Retina (tissue), 1 donor: ENCODE data around the gene CD200R1.

ENCODE experiments used
- DNase-seq: peaks from one replicate; pipeline ENCODE4 v3.0.0-alpha.2; 2016

CD200R1 gene, protein sequence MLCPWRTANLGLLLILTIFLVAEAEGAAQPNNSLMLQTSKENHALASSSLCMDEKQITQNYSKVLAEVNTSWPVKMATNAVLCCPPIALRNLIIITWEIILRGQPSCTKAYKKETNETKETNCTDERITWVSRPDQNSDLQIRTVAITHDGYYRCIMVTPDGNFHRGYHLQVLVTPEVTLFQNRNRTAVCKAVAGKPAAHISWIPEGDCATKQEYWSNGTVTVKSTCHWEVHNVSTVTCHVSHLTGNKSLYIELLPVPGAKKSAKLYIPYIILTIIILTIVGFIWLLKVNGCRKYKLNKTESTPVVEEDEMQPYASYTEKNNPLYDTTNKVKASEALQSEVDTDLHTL

DNA sequence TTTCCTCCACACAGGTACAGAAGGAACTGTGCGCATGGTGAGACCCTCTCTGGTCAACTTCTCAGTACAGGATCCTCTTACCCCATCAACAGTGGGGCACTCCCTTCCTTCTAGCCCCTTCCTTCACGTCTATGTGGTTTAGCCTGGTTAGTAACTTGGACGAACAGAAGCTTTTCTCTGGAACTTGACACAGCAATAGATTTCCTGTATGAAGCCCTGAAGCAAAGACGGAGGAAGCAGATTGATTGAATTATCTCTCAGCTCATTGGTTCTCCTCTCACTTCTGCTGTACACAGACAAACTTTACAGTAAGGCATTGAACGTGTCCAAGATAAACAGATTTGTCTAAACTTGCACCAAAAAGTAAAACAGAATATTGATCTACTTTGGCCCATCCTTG, at the start of gene CD200R1:
Gene CD200R1 (minus strand): TSS at position 210 of the 400 bp plus-strand sequence. CDS start 246 bp downstream, outside the sequence.
- no peak for DNase-seq

DNA sequence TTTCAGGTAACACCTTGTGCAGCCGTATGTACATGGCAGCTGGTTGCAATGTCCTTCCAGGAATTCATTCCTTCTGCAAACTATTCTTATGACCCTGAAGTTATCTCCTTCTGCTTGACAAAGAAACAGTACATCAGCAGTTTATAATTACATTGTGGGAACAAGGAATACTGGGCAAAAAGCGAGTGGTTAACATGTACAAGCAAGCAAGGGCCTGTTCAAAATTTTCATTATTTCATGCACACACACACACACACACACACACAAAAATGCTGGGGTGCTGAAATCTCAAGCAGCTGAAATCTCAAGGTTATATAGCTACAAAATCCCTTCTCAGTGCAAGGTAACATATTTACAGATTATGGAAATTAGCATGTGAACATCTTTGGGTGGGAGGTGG, 46.6 kb upstream of the CD200R1 start:
- no peak for DNase-seq

DNA sequence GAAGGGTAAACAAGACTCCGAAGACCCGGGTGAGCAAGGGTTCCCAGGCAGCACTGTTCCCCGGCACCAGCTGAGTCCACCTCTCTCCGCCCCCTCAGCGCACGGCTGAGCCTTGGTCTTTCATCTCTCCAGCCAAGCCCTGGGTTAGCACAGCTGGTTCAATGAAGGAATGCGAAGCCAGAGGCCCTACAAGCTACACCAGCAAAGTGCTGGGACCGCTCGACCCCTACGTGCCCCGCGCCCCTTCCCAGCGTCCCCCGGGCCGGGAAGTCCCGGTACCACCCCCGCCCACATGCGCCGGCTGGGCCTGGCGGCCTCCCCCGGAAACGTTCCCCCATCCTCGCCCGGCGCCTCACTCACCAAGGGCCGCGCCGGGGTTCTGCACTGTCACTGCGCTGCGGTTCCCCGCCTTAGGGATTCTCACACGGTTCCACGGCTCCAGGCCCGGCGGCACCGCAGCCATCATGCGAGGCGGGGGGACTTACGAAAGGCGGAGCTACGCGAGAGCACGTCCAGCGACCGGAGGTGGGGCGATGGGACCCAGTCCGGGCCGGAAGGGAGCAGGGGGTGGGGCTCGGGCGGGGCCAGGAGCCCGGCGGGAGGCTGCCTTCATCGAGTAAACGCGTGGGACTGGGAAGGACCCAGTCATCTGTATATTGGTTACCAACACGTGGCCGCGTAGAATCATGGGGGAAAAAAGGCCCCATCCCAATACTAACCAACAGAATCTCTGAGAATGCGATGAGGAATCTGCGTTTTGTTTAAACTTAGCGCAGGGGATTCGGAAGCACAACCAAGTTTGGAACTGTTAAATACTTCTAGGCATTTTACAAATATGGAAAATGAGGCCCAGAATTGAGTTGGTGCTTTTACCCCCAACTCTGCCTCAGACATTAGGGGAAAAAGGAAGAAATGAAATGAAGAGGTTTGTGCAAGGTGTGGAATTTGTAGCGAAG, 44.6 kb upstream of the CD200R1 start:
- peak; percentile 91 for DNase-seq

DNA sequence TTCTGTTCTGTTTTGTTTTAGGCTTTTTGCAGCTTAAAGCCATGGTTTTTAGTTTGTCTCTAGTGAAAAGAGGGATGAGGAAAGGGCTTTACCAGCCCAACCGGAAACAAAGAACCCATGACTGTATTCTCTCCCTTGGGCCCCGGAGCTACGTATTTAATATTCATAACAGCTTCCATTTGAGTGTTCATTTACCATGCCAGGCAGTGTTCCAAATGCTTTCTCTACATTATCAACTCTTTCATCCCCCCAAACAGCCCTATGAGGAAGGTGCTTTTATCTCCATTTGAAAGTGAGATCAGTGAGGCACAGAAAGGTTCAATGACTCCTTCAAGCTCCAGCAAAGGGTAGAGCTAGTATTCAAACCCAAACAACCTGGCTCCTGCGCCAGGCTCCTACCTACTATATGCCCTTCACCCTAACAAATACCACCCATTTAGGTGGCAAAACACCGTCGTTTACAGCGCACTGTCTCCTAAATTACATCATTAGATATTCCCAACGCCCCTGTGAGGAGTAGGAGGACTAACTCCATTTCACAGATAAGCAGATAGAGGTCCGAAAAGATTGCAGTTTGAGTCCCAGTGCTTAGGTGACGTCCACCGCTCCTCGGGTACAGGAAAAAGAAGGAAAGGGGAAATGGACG, 43.8 kb upstream of the CD200R1 start:
- DNase-seq = no peak

DNA sequence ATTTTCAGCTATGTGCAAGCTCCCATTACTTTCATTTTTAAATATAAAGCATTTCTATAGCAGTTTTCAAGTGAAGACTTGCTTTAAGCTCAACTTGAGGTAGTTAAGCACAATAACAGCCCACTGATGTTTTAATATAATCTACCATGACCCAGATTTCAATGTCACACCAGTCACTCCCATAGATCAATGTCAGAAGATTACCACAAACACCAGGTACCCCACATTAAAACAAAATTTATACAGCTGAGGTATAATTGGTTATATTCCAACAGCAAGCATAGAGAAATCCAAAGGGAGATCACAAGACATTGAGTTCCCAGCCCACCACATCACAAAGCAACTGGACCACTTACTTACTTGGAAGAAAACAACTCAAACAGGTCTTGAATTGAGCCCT, 38.7 kb upstream of the CD200R1 start:
- DNase-seq = no peak

DNA sequence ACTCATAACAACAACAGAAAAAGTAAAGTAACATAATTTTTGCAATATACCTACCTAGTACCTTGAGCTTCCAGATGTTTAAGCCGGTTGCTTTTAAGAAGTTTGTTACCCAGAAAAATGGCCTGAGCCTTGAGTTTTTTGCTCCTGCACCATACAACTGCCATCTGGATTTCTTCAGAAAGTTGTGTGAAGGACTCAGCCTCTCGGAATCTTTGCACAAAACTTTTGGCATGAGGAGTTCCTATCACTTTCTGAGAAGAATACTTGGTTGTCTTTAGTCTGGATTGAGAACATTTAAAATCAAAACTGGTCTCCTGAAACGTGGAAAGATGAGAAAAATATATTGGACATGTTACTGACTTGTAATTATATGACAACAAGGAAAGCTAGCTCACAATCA, 33.2 kb upstream of the CD200R1 start:
- DNase-seq = no peak

DNA sequence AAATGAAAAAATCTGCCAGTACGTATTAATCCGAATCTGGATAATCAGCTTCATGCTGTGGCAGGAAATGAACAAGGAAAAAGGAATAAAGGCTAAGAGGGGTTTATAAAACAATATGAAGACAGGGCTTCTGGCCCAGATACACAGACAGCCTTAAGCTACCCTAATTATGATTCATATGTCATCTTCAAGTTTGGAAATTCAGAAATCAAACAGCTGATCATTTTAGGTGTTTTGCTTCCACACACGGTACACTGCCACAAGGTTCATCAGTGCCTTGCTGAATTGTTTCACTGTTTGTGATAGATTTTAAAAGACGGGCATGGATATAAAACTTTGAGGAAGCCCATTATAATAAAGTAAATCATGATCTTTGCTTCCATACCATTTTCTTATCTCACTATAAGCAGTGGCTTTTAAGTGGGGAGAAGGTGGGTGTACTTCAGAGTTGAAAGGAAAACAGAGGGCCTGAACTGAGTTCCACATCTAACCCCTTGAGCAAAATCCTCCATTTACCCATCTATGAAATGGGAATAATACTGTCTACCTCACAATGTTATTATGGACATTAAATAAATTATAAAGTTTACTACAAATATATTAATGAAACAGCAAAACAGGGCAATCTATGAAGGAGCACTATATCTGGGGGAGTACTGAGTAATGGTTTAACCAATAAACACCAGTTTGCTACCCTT, 31.6 kb upstream of the CD200R1 start:
- no peak for DNase-seq

DNA sequence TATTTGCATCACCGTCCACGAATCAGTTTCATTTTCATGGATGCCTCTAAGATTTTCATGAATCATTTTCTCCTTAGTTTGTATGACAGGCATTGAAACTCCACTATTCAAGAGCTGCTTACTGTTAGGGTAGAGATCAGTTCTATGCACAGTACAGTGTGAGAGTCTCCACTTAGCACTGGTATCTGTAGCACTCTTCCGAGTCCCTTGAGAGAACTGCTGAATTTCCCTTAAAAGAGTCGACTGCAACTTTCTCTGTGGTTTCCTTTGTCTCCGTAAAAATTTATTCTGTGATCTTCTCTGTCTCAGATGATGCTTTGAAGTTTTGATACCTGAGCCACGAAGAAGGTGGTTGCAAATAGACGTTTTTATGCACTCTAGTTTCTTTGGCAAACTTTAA, 30.7 kb upstream of the CD200R1 start:
- DNase-seq = no peak

DNA sequence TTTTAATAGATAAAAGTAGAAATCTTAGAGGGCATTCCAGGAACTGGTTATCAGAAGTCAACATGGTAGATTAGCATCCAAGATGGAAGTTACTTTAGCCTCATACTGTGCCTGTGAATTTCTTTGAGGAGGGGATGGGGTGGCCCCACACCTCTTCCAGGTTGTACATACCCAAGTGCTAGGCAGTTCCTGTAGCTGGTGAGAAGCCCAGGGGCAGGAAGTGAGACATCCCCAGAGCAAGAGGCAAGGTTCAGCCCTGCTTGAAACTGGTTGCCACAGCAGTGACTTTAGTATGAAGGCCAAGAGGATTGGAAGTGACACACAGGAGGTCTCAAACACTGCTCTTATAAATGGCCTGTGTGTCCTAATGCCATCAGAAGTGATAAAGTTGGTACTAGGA, 27.8 kb upstream of the CD200R1 start:
- DNase-seq = no peak

DNA sequence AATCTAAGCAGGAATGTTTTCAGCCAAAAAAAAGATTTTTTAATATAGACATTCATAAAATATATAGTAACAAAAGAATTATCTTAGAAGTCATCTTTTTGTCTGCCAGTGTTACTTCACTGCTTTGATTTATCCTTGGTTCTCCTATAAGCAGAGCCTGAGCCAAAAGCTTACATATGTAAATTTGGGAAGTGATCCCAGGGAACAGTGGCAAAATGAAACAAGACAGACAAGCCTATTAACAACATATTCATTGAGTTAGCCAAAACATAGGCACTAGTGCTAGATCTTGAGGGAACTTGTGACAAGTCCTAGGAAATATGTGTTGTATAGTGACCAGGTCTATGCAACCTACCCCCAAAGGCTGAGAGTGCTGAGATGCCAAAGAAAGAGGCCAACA, 27.1 kb upstream of the CD200R1 start:
- no peak for DNase-seq

DNA sequence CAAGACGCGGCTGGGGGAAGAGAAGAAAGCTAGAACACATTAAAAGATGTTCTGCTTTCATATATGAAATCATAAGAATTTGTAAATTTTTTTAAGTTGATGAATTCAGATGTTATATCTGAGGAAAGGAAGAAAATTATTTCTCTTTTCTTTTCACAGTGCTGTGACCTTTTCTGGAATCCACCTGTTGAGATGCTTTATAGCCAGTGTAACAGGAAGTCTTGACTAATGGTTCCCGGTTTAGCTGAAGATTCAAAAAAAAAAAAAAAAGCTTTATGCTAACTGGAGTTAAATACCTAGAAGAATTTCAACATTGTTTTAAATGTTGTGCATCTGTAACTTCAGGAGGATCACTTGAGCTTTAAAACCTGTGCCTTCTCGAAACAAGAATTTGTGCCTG, 25.8 kb upstream of the CD200R1 start:
- no peak for DNase-seq

DNA sequence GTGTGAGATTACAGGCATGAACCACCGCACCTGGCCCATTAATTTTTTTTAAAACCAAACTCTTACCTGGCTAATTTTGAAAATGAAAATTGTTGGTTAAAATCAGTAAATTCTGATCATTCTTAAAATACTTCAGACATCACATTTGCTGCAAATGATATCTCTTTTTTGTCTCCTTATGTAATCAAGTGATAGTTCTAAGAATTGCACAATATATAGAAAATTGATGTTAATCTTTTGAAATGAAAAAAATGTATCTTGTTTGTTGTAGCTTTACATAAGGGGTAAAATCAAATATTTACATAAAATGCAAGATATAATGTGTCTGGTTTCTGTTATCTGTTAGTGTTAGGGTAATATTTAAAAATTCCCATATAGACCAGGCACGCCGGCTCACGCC, 20.9 kb upstream of the CD200R1 start:
- DNase-seq = no peak

DNA sequence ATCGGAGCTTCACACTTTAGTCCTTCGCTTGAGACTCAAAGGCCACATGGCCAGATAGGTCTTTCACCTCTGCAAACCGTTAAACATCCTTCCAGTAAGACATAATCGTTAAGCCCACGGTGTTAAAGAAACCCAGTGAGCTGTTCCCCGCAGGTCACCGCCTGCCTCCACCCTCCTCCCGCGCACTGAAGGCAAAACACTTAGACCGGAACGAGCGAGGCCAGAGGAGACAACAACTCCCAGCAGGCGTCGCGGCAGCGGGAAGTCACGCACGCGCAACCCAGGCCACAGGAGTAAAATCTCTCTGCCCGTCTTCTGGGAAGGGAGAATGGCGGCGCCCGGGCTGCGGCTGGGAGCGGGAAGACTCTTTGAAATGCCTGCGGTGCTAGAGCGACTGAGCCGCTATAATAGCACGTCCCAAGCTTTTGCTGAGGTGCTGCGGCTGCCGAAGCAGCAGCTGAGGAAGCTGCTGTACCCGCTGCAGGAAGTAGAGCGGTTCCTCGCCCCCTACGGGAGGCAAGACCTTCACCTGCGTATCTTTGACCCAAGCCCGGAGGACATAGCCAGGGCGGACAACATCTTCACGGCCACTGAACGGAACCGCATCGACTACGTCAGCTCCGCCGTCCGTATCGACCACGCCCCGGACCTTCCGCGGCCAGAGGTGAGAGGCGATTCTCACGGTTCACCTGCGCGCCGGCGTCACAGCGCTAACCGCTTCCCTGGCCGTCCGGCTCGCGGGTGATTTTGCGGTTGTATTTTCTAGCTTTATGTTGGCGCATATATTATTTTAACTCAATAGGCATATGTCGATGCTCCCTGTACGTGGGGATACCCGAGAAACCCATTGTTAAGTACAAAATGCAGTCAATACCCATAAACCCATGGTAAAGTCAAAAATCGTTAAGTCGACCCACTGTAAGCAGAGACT, 16.0 kb upstream of the CD200R1 start, which contains the start of gene GTPBP8:
Gene GTPBP8 (plus strand): TSS at position 313 of the 931 bp plus-strand sequence. CDS start 16 bp downstream, at position 329.
- DNase-seq = peak; percentile 95

DNA sequence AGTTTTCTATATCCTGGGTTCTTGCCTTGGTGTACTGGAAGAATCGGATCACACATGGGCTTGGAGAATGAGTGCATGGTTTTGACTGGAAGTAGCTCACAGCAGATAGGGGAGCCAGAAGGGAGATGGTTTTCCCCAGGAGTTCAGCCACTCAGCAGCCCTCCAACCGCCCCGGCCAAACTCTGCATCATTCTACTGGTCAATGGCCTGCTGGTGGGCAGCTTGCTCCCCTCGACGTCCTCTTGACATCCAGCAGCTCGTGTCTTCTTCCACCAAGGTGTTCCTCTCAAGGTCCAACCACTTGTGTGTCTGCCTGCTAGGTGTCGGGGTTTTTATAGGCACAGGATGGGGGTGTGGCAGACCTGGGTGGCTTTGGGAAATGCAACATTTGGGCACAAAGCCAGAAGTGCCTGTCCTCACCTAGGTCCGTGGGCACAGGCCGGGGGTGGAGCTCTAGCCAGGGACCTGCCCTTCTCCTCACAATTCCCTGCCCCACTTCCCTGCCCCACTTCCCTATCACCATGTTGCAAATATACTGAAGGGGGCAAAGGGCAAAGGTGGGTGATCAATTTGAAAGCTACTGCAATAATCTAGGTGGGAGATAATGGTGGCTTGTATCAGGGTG, 12.9 kb upstream of the CD200R1 start:
- no peak for DNase-seq

DNA sequence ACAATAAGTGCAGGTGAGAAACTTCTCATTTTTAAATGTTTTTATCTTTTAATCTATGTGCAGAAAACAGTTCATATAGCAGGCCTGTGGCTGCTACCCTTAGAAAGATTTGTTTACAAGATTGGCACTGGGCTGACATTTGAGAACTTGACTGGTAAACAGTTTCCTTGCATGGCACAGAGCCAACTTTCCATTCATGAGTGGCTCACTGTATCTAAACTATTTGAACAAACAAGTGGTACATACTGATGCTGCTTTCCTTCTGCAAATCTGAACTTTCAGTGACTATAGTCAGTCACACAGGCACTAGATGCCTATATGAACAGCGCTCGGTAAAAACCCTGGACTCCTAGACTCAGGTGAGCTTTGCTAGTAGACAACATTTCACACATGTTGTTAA, 9.6 kb upstream of the CD200R1 start:
- no peak for DNase-seq

DNA sequence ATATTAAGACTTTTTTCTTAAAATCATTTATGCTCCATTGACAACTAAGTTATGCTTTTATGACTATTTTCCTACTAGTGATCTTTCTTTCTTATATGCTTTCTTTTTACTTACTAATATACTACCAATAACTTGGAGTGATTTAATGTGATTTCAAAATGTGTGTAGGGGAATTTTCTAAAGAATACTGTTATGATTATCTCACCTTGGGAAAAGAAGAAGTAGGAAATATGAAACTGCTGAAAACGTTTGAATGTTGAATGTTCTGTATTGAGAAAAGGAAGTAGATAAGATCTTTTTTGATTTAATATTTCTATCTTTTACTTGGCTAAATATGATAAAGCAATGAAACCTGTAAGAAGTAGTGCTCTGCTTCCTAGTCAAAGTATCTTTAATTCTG, 7.8 kb upstream of the CD200R1 start:
- no peak for DNase-seq

DNA sequence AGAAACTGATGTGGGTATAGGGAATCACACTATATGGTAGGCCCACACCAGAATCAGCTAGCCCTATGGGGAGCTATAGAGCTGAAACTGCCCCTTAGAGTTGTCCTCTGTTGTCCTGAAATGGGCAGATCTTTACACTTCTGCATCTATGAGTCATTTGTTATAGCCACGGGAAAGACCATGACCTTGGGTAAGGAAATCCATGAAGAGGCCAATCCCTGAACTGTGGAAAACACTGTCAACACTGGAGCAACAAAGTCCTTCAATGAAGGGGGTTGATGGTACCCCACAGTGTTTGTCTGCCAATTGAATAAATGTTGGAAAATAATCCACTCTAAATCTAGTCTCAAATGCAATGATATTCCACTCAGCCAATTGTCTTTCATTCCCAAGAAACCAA, 5.2 kb upstream of the CD200R1 start:
- no peak for DNase-seq

DNA sequence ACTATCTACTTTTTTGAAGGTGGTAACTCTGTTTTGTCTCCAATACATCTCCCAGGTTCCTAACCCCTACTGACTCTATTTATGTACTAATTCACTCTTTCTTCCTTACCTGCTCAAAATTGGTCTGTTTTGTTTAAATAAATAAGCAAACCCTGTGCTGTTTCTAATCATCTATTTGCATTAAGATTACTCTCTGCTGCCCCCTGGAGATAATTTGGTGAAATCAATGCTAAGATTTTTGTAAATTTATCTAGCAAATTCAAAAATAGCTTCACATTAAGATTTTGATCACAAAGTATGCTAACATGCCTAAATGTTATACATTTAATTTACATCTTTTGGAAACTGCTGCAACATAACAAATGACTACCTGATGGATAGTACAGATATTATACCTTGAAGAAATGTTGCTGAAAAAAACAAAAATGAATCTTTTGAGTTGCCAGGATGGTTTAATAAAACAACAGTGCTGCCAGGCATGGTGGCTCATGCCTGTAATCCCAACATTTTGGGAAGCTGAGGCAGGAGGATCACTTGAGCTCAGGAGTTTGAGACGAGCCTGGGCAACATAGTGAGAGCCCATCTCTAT, 4.4 kb upstream of the CD200R1 start:
- peak; percentile 35 for DNase-seq

DNA sequence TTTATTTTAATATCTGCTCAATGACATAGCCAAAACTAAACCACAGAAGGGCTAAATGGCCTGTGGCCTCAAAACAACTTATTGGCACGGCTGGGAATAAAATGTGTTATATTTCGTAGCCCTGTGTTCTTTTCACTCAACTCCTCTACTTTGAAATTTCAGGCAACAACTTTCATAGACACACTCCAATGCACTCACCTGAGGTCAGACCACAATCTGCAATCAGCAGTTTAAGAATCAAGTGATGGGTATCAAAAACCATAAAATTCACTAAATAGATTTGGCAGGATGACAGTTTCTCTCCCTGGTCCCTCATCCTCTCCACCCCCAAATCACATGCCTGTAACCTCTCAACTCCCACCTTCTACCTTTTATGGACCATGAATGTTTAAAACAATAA, 2.0 kb upstream of the CD200R1 start:
- no peak for DNase-seq

DNA sequence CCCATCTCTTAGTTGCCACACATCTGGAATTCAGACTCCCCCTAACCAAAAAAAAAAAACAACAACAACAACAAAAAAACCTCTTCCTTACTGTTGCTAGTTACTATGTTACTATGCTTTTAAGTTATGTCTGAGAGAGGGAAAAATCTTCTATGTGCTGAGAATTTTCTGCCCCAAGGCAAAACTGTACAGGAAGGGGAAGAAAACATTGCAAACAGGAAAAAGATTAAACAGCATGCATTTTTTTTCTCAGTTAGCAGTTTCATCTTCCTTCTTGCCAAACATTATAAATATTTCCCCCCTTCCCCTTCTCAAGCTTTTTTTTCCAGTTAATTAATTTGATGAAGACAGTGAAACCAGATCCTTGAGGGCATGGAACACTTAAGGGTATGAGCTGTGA, 1.1 kb upstream of the CD200R1 start:
- no peak for DNase-seq

DNA sequence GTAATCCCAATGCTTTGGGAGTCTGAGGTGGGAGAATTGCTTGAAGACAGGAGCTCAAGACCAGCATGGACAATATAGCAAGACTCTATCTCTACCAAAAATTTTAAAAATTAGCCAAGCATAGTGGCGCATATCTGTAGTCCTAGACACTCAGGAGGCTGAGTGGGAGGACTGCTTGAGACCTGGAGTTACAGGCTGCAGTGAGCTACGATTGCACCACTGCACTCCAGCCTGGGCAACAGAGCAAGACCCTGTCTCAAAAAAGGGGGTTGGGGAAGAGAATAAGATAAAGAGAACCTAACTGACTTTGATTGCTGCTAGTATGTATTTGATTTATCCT, 755 bp downstream of the CD200R1 start:
- DNase-seq = no peak
